Coronary artery (tissue), 2 donors: ENCODE measurements around the gene MINDY3.

Experiments
- DNase-seq: peaks from one replicate; pipeline ENCODE4 v3.0.0-alpha.2; 2017; ENCODE audit warnings: low spot score
- H3K27ac ChIP-seq, 2 donors: fragments of 200-600 bp; sonication (generic); one replicate each; pipeline ENCODE4 v1.5.1; 2016 to 2019
- H3K4me3 ChIP-seq: fragments of 200-600 bp; sonication (generic); 2 replicates; pipeline ENCODE4 v1.5.1; 2016; ENCODE audit warnings: mild to moderate bottlenecking, moderate library complexity
- CTCF ChIP-seq: fragments of 200-600 bp; sonication (generic); IDR thresholded peaks from one replicate; pipeline ENCODE4 v1.5.1; 2019; ENCODE audit warnings: antibody characterized with exemption

Gene MINDY3

GRCh38 chr10:15739254-15739970, 120.9 kb downstream of the MINDY3 start:
- Histone ChIP-seq H3K4me3 (no peak overlapping the region), H3K27ac (peak overlapping the region; percentile 42 to 67)
- no peak for DNase-seq
- no peak for TF ChIP-seq CTCF

- no peak for DNase-seq
- Histone ChIP-seq H3K4me3 (peak overlapping the region; percentile 42), H3K27ac (peak overlapping the region; percentile 67 to 83)
- no peak for TF ChIP-seq CTCF
Observed at GRCh38 chr10:15738270-15738925, 121.9 kb downstream of the MINDY3 start.

- Histone ChIP-seq H3K4me3 (peak overlapping the region; percentile 31), H3K27ac (peak overlapping the region; percentile 67 to 73)
- TF ChIP-seq CTCF: no peak
- DNase-seq: no peak
Observed at GRCh38 chr10:15737656-15738055, 122.7 kb downstream of the MINDY3 start.

- TF ChIP-seq CTCF: no peak
- Histone ChIP-seq H3K27ac (no peak overlapping the region), H3K4me3 (peak overlapping the region; percentile 11)
- no peak for DNase-seq
Observed at GRCh38 chr10:15735763-15736162, 124.5 kb downstream of the MINDY3 start.

GRCh38 chr10:15730341-15730740, 130.0 kb downstream of the MINDY3 start:
- Histone ChIP-seq H3K4me3 (no peak overlapping the region), H3K27ac (no peak overlapping the region)
- no peak for DNase-seq
- TF ChIP-seq CTCF: no peak

GRCh38 chr10:15729890-15730289, 130.4 kb downstream of the MINDY3 start:
- no peak for DNase-seq
- no peak for TF ChIP-seq CTCF
- H3K27ac ChIP-seq: no peak overlapping the region
- no peak overlapping the region for H3K4me3 ChIP-seq
